ENCODE data around the gene CST5.
"Not testable (repeated sequence)": the region's sequence is repeated elsewhere in the genome, so short reads cannot be mapped to it uniquely, and the experiment has no call there.

CST5 gene, protein sequence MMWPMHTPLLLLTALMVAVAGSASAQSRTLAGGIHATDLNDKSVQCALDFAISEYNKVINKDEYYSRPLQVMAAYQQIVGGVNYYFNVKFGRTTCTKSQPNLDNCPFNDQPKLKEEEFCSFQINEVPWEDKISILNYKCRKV

DNA sequence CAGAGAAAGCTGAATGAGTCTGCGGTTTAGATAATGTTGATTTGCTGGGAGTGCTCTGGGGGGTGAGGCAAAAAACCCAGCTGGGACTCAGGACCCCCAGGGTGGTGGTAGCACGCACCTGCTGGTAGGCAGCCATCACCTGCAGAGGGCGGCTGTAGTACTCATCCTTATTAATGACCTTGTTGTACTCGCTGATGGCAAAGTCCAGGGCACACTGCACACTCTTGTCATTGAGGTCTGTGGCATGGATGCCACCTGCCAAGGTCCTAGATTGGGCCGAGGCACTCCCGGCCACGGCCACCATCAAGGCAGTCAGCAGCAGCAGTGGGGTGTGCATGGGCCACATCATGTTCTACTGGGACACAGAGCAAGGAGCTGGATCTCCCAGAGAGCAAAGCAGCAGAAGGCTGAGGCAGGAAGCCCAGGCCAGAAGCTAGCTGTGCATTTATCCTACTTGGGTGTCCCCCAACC is at the start of gene CST5:
CST5 (minus strand) TSS at position 421 of the 471 bp plus-strand sequence; CDS start at position 349, 72 bp downstream.
- DNase-seq = no peak

DNA sequence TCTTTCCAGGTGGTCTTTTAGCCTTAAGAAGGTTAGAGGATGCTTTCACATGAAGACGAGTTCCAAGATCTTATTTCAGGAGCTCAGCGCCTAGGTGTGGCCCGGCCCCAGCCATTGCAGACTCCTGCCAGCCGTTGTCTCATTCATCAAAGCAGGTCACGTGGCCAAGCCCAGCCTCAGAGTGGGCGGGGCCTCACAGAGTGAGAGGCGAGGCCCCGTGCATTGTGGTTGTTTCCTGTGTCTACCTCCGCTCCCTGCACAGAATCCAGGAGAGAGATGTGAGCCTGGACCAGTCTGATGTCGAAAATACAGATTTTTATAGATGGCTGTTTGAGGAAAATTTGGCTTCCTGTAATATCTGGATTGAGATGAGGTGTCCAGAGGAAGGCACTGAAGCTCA is 49.2 kb upstream of the CST5 start:
- DNase-seq = no peak

- no peak for DNase-seq
Observed at GRCh38 chr20:23928353-23928752, 48.8 kb upstream of the CST5 start.

- DNase-seq = no peak
Observed at GRCh38 chr20:23926944-23927872, 47.7 kb upstream of the CST5 start.

- no peak for DNase-seq
Observed at GRCh38 chr20:23926526-23926880, 47.0 kb upstream of the CST5 start.

DNA sequence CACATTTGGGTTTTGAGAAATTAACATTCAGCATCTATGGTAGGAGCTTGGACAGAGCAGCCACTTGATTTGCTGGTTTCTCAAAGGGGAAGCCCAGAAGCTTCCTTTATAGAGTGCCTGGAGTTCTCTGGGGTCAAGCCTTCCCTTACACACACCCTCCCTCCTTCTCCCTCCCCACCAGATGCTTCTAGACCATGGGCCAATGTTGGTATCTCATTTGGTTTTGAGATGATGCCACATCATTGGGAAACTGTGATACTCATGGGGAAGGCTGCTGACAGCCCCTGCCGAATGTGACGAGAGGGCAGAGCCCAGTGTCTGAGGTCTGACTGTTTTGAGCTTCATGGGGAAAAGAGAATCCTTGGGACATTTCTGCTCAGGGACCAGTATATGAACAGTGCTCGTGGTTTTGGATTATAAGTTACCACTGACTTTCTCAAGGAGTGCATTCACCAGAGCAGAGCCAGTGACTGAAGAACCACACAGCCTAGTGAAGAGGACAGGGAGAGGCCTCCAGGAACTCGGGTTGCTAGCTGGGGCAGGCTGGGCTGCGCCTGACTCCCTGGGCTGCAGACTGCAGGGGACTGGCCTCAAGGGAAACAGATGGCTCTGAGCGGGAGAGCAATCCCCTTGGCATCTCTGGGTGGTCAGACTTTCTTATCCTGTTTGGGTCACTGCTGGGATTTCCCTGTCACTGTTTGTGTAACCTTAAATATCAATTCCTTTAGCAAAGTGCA is 46.4 kb upstream of the CST5 start:
- DNase-seq = no peak

- no peak for DNase-seq
Observed at GRCh38 chr20:23924751-23925150, 45.2 kb upstream of the CST5 start.

DNA sequence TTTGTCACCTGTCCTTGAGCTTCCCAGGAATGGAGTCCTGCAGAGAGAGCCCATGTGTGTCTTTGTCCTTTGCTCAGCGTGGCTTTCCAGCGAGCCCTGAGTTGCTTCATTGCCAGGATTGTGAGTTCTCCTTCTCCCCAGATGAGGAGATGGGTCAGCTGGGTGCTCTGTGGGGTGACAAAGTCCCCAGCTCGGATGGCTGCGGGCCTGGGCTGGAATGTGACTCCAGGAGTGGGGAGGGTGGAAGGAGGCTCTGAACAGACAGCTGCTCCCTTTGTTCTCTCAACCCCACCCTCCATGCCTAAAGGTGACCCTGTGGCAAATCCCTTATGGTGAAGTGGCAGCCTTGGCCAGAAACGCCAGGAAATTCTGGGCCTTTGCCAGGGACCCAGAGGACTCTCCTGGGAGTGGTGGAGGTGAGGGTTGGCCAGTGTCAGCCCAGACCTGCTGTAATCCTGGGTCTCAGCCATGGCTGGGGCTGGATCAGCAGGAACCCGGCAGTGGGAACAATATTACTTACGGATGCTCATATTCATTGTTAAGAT is 44.4 kb upstream of the CST5 start:
- DNase-seq = no peak

GRCh38 chr20:23923311-23923710 is 43.8 kb upstream of the CST5 start:
- DNase-seq = no peak

GRCh38 chr20:23920408-23921325 is 41.1 kb upstream of the CST5 start:
- no peak for DNase-seq

- no peak for DNase-seq
Observed at GRCh38 chr20:23918896-23919295, 39.3 kb upstream of the CST5 start.

- DNase-seq = no peak
Observed at GRCh38 chr20:23918101-23918862, 38.7 kb upstream of the CST5 start.

GRCh38 chr20:23917024-23917725 is 37.6 kb upstream of the CST5 start:
- DNase-seq = no peak

DNA sequence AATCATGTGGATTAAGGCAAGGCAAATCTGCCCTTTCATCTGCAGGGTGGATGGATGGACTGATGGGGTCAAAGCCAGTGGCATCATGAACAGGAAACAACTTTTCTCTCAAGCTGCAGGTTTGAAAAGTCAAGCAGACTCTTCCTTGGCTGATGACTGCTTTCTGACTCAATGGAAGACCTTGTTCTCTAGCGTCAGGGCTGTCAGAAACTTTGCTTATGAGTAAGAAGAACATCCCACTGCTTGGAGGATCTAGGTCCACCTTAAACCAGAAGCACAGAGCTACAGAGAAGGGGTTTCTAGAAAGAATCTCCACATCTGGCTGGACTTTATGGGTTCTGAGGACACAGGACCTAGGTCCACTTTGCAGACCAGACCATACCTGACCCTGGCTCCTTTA is 36.3 kb upstream of the CST5 start:
- DNase-seq = no peak

DNA sequence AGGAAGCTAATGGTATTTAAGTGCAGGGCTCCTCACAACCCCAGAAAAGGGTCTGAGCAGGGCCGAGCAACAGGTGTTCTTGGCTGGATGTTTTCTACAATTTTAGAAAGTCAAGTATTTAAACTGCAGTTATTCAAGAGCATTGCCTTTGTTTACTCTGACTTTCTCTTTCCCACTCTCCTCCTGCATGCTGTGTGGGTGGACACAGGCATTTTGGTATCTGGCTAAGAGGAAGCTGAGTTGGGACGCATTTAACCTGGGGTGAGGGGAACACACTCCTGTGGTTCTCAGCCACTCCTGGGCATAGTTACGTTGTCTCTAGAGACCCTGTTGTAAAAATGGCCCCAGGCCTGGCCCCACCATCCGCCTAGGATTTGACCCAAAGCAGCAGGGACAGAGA is 34.9 kb upstream of the CST5 start:
- DNase-seq = not testable (repeated sequence)

DNA sequence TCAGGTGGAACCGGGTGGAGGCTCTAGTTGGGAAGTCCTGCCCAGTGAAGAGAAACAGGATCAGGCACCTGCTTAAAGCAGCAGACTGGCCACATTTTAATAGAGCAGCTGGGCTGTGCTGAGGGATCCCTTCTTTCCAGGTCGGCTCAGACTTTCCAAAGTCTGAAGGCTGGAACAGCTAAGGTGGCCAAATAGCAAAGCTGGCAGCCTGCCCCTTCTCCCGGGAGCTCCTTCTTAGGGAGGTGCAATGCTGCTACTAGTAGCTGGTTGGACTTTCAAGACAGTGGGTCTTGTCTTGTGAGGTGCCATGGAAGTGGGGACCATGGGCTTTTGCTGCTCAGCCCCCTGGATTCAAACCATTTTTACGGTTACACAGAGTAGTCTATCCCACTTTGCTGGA is 30.7 kb upstream of the CST5 start:
- no peak for DNase-seq

- DNase-seq = no peak
Observed at GRCh38 chr20:23909390-23909789, 29.8 kb upstream of the CST5 start.

GRCh38 chr20:23907579-23907978 is 28.0 kb upstream of the CST5 start:
- no peak for DNase-seq

DNA sequence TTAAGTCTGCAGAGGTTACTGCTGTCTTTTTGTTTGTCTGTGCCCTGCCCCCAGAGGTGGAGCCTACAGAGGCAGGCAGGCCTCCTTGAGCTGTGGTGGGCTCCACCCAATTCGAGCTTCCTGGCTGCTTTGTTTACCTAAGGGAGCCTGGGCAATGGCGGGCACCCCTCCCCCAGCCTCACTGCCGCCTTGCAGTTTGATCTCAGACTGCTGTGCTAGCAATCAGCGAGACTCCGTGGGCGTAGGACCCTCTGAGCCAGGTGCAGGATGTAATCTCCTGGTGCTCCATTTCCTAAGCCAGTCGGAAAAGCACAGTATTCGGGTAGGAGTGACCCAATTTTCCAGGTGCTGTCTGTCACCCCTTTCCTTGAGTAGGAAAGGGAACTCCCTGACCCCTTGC is 22.8 kb upstream of the CST5 start:
- DNase-seq = not testable (repeated sequence)

- DNase-seq = not testable (repeated sequence)
Observed at GRCh38 chr20:23890867-23891266, 11.3 kb upstream of the CST5 start.

DNA sequence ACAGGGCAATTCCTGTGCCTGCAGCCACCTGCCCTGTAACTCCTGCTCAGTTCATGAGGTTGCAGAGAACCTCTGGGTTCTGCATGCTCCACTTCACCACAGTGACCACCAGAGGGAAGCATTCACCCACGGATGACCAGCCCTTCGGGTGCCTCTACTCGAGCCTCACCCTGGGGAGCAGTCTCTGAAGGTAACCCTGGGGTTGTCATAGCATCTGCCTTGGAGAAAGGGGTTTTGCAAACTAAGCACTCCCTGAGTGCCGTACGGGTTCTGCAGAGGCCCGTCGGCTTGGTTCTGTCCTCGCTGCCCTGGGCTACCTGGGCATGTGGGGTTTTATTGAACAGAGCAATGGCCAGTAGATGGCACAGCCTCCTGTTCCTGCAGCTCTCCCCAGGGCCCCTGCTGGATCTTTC is 10.2 kb upstream of the CST5 start:
- peak; percentile 37 for DNase-seq

All from activated T-cell treated with anti-CD3 and anti-CD28 coated beads for 4 hours (primary cell).